Caco-2 (cell line): ENCODE results near the gene PITPNM2. TPM values are rescaled to one million over a fixed set of nuclear protein-coding genes. Genes with fewer than 3 reads are reported as not detected.

Source experiments
- BruUV-seq: library from RNA; stranded (reverse); fragments of 400-500 nt; replicated peaks from 2 replicates; lab custom pipeline; 2021; lab: Mats Ljungman, UMichigan
- CTCF ChIA-PET: fragments of 300-600 bp; sonication (Branson Sonifier 250); formaldehyde crosslinking; loops from one replicate; lab custom pipeline; 2022; ENCODE audit warnings: antibody characterized with exemption; lab: Charles Lee
- POLR2A ChIA-PET: fragments of 300-600 bp; sonication (Branson Sonifier 250); formaldehyde crosslinking; loops from one replicate; lab custom pipeline; 2022; ENCODE audit warnings: antibody characterized with exemption; lab: Charles Lee
- DNase-seq, 2 experiments: peaks; one replicate each; pipeline versions ENCODE4 v3.0.0 to v3.0.0-alpha.2; 2020 to 2022
- H3K27me3 ChIP-seq: replicated peaks from 2 replicates; pipeline ENCODE4 v1.6.0; 2011; ENCODE audit warnings: low read length; ENCODE audit not compliant: control insufficient read depth, insufficient read depth
- H3K36me3 ChIP-seq: 2 replicates; pipeline ENCODE4 v1.5.1; 2011; ENCODE audit warnings: low read length; ENCODE audit not compliant: control insufficient read depth, insufficient read depth
- H3K4me1 ChIP-seq: fragments of 250-450 bp; sonication (Bioruptor Pico); 2 replicates; pipeline ENCODE4 v1.5.1; 2020; ENCODE audit warnings: mild to moderate bottlenecking
- H3K4me3 ChIP-seq: 2 replicates; pipeline ENCODE4 v1.5.1; 2011; ENCODE audit warnings: low read depth, mild to moderate bottlenecking, control low read depth, low read length
- H3K9me3 ChIP-seq: fragments of 250-450 bp; sonication (Bioruptor Pico); 2 replicates; pipeline ENCODE4 v1.5.1; 2020; ENCODE audit warnings: mild to moderate bottlenecking, moderate library complexity
- H3K27ac Mint-ChIP-seq: one replicate; pipeline ENCODE4 v1.8.0; 2022; ENCODE audit warnings: mixed read lengths; ENCODE audit not compliant: unreplicated experiment
- H3K27me3 Mint-ChIP-seq: one replicate; pipeline ENCODE4 v1.8.0; 2022; ENCODE audit warnings: mixed read lengths; ENCODE audit not compliant: insufficient read depth, unreplicated experiment
- H3K36me3 Mint-ChIP-seq: one replicate; pipeline ENCODE4 v1.8.0; 2022; ENCODE audit warnings: mild to moderate bottlenecking, mixed read lengths; ENCODE audit not compliant: insufficient read depth, unreplicated experiment
- H3K4me1 Mint-ChIP-seq: one replicate; pipeline ENCODE4 v1.8.0; 2022; ENCODE audit warnings: low read depth, mixed read lengths; ENCODE audit not compliant: unreplicated experiment
- H3K4me3 Mint-ChIP-seq: one replicate; pipeline ENCODE4 v1.8.0; 2022; ENCODE audit warnings: mild to moderate bottlenecking, moderate library complexity, mixed read lengths; ENCODE audit not compliant: unreplicated experiment
- H3K9me3 Mint-ChIP-seq: one replicate; pipeline ENCODE4 v1.8.0; 2022; ENCODE audit warnings: mixed read lengths; ENCODE audit not compliant: unreplicated experiment
- intact Hi-C: fragments of 100-400 bp; cut with micrococcal nuclease; formaldehyde crosslinking; loops from one replicate; pipeline ENCODE4 v1.10.0; 2022; ENCODE audit not compliant: unreplicated experiment
- total RNA-seq: library from RNA; stranded (reverse); gene quantifications from 2 replicates; pipeline ENCODE4 v1.2.3, GENCODE V29; 2022
- TF ChIP-seq, protein P1 (sequence below), 2 experiments: fragments of 200-600 bp in 1 of 2; IDR thresholded peaks; 1 replicate in 1 of 2; 2 replicates in 1 of 2; pipeline versions ENCODE4 v1.5.1 to v1.8.0; 2011 to 2022; ENCODE audit warnings: antibody characterized with exemption in 1 of 2, control low read depth in 1 of 2, inconsistent platforms in 1 of 2, low read depth in 1 of 2, low read length in 1 of 2, mild to moderate bottlenecking in 1 of 2, moderate library complexity in 1 of 2; ENCODE audit not compliant: insufficient read depth in 1 of 2, severe bottlenecking in 1 of 2, unreplicated experiment in 1 of 2

The PITPNM2 gene
- total RNA-seq, 1 experiment from 2014 or later, result 10.6 TPM

DNA sequence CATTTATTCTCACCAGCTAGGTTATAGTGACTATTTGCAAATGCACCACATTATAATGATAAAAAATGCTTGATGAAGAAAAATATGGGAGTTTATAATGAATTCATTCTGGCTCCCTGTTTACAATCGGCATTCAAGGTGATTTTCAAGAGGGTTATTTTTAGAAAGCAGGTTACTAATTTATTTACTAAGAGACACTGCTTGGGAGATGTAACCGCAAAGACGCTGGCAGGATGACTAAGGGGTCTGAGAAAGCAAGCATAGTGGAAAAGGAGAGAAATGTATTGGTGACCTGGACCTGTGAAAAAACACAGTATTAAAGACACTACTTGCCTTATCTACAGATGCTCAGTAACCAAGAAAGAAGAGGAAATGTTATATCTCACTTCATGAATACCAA lies 13.3 kb upstream of the PITPNM2 start:
- Histone ChIP-seq H3K4me1 (peaks cover 7% of the 10 kb centered on the region; the same call in 1 of the 2 replicates), H3K9me3 (no peaks in the 10 kb centered on the region), H3K27me3 (no peaks in the 10 kb centered on the region), H3K4me3 (no peak overlapping the region), H3K36me3 (no peaks in the 10 kb centered on the region)
- CTCF ChIA-PET, result no interaction called here
- Mint-ChIP-seq H3K36me3 (peaks cover 11% of the 10 kb centered on the region), H3K4me3 (no peak overlapping the region), H3K27me3 (no peaks in the 10 kb centered on the region), H3K9me3 (no peaks in the 10 kb centered on the region), H3K4me1 (peaks cover 10% of the 10 kb centered on the region), H3K27ac (no peak overlapping the region)
- TF ChIP-seq, protein P1, sequence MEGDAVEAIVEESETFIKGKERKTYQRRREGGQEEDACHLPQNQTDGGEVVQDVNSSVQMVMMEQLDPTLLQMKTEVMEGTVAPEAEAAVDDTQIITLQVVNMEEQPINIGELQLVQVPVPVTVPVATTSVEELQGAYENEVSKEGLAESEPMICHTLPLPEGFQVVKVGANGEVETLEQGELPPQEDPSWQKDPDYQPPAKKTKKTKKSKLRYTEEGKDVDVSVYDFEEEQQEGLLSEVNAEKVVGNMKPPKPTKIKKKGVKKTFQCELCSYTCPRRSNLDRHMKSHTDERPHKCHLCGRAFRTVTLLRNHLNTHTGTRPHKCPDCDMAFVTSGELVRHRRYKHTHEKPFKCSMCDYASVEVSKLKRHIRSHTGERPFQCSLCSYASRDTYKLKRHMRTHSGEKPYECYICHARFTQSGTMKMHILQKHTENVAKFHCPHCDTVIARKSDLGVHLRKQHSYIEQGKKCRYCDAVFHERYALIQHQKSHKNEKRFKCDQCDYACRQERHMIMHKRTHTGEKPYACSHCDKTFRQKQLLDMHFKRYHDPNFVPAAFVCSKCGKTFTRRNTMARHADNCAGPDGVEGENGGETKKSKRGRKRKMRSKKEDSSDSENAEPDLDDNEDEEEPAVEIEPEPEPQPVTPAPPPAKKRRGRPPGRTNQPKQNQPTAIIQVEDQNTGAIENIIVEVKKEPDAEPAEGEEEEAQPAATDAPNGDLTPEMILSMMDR (IDR thresholded peaks at IDR 0.05; ENCODE audit: insufficient read depth in 1 of 2, low read depth in 1 of 2, low read length in 1 of 2, severe bottlenecking in 1 of 2, unreplicated experiment in 1 of 2), result no peak
- intact Hi-C loops, result loop anchor here (5.0 kb wide), 1 partner anchor 58 kb away; no protein-coding TSS in a partner anchor
- no peak for DNase-seq
- POLR2A ChIA-PET, result no interaction called here
- BruUV-seq, result no TSS peak

DNA sequence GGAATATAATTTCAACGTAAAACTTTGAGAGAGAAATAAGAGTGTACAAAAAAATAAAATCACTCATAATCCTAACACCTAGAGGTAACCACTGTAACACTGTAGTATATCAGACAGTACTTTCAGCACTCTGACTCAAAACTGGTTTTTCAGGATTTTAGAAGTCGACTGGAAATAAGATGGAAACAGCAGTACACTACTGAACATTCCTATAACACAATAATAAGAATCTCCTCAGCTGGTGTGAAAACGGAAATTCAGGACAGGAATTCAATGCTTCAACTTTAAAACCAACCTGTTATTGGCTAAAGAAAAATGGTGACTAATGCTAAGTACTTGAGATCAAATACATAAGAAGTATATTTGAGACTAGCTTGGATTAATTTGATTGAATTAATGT lies 12.3 kb upstream of the PITPNM2 start:
- no peak overlapping the region for H3K27ac Mint-ChIP-seq
- H3K36me3 Mint-ChIP-seq, result peaks cover 11% of the 10 kb centered on the region
- POLR2A ChIA-PET, result no interaction called here
- peaks cover 5% of the 10 kb centered on the region for H3K4me1 Mint-ChIP-seq
- no peaks in the 10 kb centered on the region for H3K36me3 ChIP-seq
- DNase-seq, result no peak
- intact Hi-C loops, result loop anchor here (5.0 kb wide), 1 partner anchor 59 kb away; no protein-coding TSS in a partner anchor
- H3K9me3 Mint-ChIP-seq, result no peaks in the 10 kb centered on the region
- no peak overlapping the region for H3K4me3 ChIP-seq
- H3K27me3 Mint-ChIP-seq, result no peaks in the 10 kb centered on the region
- no TSS peak for BruUV-seq
- H3K27me3 ChIP-seq, result no peaks in the 10 kb centered on the region
- peaks cover 7% of the 10 kb centered on the region; the same call in 1 of the 2 replicates for H3K4me1 ChIP-seq
- CTCF ChIA-PET, result no interaction called here
- TF ChIP-seq, protein P1 (IDR thresholded peaks at IDR 0.05; ENCODE audit: insufficient read depth in 1 of 2, low read depth in 1 of 2, low read length in 1 of 2, severe bottlenecking in 1 of 2, unreplicated experiment in 1 of 2), result no peak
- no peak overlapping the region for H3K4me3 Mint-ChIP-seq
- no peaks in the 10 kb centered on the region for H3K9me3 ChIP-seq

DNA sequence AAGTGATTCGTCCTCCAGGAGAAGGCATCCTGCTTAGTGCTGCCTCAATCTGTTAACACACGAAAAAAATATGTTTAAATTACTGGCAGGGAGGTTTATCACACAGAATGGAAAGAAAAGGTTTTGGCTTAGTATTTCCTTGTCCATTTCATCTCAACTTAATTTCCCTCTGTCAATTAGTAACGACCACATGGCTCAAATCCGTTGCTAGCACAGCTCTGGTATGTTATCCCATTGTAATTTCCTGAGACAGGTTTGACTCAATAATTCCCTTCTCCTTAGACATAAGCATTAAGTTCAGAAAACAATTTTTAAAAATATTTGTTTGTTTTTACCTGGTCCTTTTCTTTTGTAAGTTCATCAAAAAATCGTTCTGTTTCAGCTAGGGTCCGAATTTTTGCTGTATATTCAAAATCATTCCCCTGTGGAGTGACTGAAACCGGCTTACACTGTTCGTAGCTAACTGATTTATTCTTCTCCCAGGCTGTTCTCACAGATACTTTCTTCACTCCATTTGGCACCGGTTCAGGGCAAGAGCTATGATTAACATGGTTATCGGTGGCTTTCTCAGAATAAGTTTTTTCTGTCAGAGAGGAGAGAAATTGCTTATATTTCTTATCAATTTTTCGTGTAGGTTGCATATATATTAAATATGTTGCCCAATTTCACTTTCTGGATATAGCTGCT lies 10.1 kb upstream of the PITPNM2 start:
- H3K9me3 Mint-ChIP-seq, result no peaks in the 10 kb centered on the region

More for the DNA sequence above, 10.1 kb upstream of the PITPNM2 start:
- H3K27me3 Mint-ChIP-seq, result no peaks in the 10 kb centered on the region
- no peak overlapping the region for H3K4me3 Mint-ChIP-seq
- Histone ChIP-seq H3K4me3 (no peak overlapping the region), H3K4me1 (peaks cover 7% of the 10 kb centered on the region; the same call in 1 of the 2 replicates), H3K36me3 (no peaks in the 10 kb centered on the region), H3K27me3 (no peaks in the 10 kb centered on the region), H3K9me3 (no peaks in the 10 kb centered on the region)
- intact Hi-C loops, result loop anchor here (5.0 kb wide), 1 partner anchor 61 kb away; no protein-coding TSS in a partner anchor
- BruUV-seq, result no TSS peak
- CTCF ChIA-PET, result no interaction called here
- DNase-seq, result no peak
- TF ChIP-seq, protein P1 (IDR thresholded peaks at IDR 0.05; ENCODE audit: insufficient read depth in 1 of 2, low read depth in 1 of 2, low read length in 1 of 2, severe bottlenecking in 1 of 2, unreplicated experiment in 1 of 2), result no peak
- peaks cover 11% of the 10 kb centered on the region for H3K36me3 Mint-ChIP-seq
- peaks cover 5% of the 10 kb centered on the region for H3K4me1 Mint-ChIP-seq
- POLR2A ChIA-PET, result no interaction called here
- no peak overlapping the region for H3K27ac Mint-ChIP-seq
